HTERT RPE-1 (cell line): ENCODE measurements around the gene CFAP20DC.
"Not testable (repeated sequence)": the region's sequence is repeated elsewhere in the genome, so short reads cannot be mapped to it uniquely, and the experiment has no call there.

Experiments
- in situ Hi-C: fragments of 300-500 bp; cut with MboI; formaldehyde crosslinking; loops from 4 replicates; pipeline ENCODE4 v1.14.3; 2020; ENCODE audit warnings: low sequenced_read_pairs

CFAP20DC gene

GRCh38 chr3:58965865-58966264 lies 84.0 kb downstream of the CFAP20DC start:
- in situ Hi-C loops: no loop called here

- in situ Hi-C loops: no loop called here
Measured at GRCh38 chr3:58963928-58964503, 85.8 kb downstream of the CFAP20DC start.

DNA sequence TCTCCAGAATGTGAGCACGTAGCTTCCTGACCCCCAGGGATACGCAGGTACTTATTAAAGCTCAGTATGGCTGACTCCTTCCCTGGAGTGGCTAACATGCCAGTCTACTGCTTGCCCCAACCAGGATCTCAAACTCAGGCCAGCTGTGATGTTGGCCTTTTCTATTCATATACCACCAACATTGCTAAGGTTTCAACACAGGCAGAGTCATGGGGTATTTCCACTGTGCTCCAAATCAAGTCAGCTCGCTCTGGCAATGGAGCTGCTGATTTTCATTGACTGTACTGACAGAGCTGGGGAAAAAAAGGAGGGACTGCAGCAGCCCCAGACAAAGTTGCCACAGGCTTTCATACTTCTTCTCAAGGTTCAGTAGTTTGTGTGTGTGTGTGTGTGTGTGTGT lies 87.0 kb downstream of the CFAP20DC start:
- in situ Hi-C loops: no loop called here

DNA sequence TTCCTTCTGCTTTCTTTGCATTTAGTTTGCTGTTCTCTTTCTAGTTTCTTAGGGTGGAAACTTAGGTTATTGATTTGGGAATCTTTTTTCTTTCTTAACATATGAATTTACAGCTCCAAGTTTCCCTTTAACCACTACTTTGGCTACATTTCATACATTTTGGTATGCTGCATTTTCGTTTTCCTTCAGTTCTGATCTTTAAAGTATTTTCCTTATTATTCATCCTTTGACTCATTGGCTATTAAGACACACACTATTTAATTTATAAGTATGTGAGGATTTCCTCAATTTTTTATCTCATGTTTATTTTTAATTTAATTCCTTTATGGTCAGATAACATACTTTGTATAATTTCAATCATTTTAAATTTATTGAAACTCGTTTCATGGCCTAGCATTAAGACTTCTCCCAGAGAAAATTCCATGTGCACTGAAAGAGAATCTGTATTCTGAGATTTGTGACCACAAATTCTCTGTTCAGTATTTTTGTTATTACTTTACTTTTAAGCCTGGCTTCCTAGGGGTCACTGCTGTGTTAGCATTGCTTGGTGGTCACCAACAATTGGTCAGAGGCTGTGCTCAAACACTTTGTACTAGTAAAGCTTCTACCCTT lies 87.7 kb downstream of the CFAP20DC start:
- in situ Hi-C loops: no loop called here

DNA sequence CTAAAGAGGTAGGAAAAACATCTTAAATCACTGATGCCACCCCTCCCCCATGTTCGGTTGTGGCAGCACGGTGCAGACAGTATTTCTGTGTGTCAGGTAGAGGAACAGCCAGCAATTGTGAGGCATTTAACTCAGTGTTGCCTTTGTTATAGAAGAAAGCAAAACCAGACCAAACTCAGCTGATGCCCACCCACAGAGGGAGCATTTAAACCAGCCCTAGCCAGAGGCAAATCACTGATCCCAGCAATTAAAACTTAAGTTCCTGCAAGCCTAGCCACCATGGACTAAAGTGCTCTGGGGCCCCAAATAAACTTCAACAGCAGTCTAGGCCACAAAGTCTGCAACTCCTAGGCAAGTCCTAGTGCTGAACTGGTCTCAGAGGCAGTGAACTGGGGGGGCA lies 94.5 kb downstream of the CFAP20DC start:
- in situ Hi-C loops: no loop called here

DNA sequence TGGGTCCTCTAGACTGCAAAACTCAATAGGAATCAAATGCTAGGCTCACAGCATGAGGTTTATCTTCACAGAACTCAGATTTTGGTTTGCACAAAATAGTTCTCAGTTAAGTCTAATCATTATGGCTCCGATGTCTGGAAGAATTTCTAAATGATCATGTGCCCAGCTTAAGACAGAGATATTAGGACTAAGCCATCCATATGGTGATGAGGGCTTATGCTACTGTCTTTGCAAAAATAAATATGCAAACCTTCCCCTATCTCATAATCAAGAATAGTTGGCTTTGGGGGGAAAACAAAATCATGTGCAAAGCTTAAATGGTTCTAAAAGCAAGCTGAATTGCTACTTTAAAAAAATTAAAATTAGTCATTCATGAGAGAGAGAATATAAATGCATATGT lies 96.5 kb downstream of the CFAP20DC start:
- in situ Hi-C loops: no loop called here

DNA sequence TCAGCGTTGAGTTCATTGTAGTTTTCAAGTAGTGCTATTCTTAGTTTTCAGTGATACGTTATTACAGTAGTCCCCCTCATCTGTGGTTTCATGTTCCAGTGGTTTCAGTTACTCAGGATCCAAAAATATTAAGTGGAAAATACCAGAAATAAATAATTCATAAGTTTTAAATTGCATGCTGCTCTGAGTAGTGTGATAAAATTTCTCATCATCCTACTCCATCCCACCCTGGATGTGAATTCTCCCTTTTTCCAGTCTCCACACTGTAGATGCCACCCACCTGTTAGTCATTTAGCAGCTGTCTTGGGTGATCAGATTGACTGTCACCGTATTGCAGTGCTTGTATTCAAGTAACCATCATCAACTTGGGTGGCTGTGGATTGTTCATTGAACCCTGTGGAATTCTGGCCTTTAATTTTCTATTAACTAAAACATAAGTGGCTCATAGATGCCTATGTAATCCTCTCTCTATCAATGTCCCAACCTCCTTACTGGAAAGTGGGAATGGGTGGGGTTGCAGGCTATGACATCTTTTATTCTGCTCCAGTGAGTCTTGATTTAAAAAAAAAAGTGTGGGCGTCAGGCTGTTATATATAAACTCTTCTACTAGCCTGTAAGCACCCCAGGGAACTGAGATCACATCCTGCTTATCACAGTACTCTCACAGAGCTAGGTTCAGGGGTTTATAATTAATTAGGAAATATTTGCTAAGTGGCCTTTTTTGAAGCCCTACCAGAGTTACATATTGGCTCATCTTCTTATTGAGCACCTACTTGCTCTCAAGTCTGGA lies 97.5 kb downstream of the CFAP20DC start:
- in situ Hi-C loops: no loop called here

- in situ Hi-C loops: no loop called here
Measured at GRCh38 chr3:58948018-58948417, 101.8 kb downstream of the CFAP20DC start.

DNA sequence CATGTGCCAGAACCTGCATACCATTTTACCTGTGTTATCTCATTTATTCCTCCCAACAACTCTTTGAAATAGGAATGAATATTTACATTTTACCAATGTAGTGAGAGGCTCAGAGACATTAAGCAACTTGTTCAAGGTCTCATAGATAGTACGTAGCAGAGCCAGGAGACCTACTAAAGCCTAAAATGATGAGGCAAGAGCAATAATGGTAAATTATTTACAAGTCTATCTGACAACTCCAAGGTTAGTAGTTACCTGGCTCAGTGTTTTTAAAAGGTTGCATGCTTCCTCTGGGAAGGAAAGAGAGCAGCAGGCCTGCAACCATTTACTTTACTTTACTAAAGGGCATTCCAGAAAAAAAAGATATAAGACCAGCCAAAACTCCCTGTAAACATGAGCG lies 103.0 kb downstream of the CFAP20DC start:
- in situ Hi-C loops: no loop called here

DNA sequence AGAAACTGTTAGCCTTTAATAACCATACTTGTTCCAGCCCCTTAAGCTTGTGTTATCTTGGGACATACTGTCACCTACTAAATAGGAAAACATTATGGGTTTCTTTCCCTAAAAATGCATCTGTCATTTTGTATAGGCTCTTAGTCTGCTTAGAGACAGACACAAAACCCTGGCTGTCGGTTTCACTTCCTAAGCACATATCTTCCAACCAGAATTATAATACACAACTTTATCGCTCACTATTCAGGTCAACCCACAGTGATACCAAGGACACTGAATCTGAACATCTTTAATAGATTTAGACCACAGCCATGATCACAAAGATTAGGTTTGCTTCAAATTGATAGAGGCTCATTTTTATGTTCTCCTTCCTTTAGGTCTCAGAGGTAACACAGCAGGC lies 111.8 kb downstream of the CFAP20DC start:
- in situ Hi-C loops: no loop called here

DNA sequence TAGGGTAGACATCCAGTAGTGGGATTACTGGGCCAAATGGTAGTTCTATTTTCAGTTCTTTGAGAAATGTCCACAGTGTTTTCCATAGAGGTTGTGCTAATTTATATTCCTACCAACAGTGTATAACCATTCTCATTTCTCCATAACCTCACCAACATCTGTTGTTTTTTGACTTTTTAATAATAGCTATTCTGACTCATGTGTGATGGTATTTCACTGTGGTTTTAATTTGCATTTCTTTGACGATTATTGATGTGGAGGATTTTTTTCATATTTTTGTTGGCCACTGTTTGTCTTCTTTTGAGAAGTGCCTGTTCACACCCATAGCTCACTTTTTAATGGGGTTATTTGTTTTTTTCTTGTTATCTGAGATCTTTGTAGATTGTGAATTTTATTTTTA lies 125.2 kb downstream of the CFAP20DC start:
- in situ Hi-C loops: no loop called here

- in situ Hi-C loops: no loop called here
Measured at GRCh38 chr3:58900386-58900785, 149.4 kb downstream of the CFAP20DC start.

DNA sequence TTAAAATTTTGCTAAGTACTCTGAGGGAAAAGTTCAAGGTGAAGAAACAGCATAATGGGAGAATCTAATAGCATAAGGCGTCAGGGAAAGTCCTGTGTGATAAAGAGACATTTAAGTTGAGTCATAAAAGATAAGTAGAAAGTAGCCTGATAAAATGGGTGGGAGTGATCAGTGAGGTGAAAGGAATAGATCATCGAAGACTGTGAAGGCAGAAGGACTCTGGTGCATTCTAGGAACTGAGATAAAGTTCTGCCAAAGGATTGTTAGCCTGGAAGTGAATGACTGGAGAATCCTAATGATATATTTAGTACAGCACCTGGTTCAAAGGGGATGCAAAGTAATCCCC lies 149.9 kb downstream of the CFAP20DC start:
- in situ Hi-C loops: no loop called here

DNA sequence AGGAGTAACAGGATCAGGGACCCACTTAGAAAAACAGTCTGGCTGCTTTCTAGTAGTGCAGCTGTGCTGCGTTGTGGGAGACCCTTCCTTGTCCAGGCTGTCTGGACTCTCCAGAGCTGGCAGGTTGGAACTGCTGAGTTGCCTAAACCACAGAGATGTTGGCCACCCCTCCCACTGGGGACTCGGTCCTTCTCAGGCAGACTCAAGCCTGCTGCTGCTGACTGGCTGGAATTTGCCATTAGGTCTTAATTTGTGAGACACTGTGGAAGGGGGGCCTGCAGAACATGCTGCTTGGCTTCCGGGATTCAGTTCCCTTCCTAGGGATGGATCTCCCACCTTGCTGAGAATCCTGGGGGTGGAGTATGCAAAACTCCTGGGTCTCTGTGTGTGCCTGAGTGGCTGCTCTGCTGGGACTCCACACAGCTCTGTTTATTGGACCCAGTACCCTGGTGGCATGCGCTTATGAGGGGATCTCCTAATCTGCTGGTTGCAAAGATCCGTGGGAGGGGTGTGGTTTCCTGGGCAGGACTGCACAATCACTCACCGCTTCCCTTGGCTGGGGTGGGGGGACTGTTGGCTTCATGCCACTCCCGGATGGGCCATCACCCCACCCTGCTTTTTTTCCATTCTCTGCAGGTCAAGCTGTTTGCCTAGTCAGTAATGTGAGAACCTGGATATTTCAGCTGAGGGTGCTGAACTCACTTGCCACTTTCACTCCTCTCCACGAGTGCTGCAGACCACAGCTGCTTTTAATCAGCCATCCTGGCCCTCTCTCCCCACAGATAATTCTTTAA lies 150.5 kb downstream of the CFAP20DC start:
- in situ Hi-C loops: no loop called here

GRCh38 chr3:58898513-58898912 lies 151.3 kb downstream of the CFAP20DC start:
- in situ Hi-C loops: no loop called here

GRCh38 chr3:58897646-58898045 lies 152.2 kb downstream of the CFAP20DC start:
- in situ Hi-C loops: no loop called here

DNA sequence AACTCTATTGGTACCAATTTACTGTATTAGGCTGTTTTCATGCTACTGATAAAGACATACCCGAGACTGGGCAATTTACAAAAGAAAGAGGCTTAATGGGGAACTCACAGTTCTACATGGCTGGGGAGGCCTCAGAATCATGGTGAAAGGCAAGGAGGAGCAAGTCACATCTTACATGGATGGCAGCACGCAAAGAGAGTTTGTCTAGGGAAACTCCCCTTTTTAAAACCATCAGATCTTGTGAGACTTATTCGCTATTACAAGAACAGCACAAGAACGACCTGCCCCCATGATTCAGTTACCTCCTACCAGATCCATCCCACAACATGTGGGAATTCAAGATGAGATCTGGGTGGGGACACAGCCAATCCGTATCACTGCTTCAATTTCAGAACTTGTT lies 154.1 kb downstream of the CFAP20DC start:
- in situ Hi-C loops: not testable (repeated sequence)

GRCh38 chr3:58892526-58892925 lies 157.3 kb downstream of the CFAP20DC start:
- in situ Hi-C loops: not testable (repeated sequence)

DNA sequence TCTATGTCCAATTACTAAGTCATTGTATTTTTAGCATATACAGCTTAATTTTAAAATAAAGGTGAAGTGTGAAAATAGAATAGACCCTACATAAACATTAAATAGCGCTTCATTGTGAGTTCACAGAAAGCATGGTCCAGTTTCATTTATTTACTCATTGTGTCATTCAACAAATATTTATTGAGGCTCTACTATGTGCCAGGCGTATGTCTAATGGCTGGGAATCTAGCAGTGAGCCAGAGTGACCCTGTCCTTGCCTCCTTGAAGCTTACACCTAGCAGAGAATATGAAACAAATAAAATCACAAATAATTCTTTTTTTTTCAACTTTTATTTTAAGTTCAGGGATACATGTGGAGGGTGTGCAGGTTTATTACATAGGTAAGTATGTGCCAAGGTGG lies 161.7 kb downstream of the CFAP20DC start:
- in situ Hi-C loops: no loop called here

DNA sequence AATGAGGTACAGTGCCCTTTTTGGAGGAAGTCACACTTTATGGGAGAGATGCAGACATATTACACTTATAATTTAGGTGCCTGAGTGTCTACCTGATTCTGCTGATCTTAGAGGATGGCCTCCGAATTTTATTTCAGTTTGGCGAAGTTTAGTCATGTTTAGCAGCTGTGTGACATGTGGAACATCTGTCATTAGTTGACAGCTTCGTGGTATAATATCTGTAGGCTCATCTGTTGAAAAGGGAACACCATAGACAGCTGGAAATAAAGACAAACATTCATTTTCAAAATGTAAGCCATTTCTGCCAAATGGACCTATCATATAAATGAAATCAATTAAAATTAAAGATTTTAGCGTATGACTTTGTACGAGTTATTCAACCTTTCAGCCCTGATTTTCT lies 165.4 kb downstream of the CFAP20DC start:
- in situ Hi-C loops: no loop called here

- in situ Hi-C loops: no loop called here
Measured at GRCh38 chr3:58880182-58880581, 169.6 kb downstream of the CFAP20DC start.

GRCh38 chr3:58874795-58875194 lies 175.0 kb downstream of the CFAP20DC start:
- in situ Hi-C loops: no loop called here
